B cell (primary cell): Measurements from ENCODE around the gene FHL1. TPM values are rescaled to one million over a fixed set of nuclear protein-coding genes. Genes with fewer than 3 reads are reported as not detected.

Experiments
- ATAC-seq: fragments of 200-7000 bp; cut with Tn5 transposase; one replicate; pipeline ENCODE4 v1.10.0; 2021; ENCODE audit warnings: low read depth, mild to moderate bottlenecking, moderate number of reproducible peaks, moderate library complexity
- CTCF ChIA-PET: fragments of 350-600 bp; sonication (Branson Sonifier 250); formaldehyde crosslinking; loops from one replicate; lab custom pipeline; 2021; ENCODE audit warnings: antibody characterized with exemption, inconsistent platforms; lab: Charles Lee
- POLR2A ChIA-PET: fragments of 350-600 bp; sonication (Branson Sonifier 250); formaldehyde crosslinking; loops from one replicate; lab custom pipeline; 2021; ENCODE audit warnings: antibody characterized with exemption; lab: Charles Lee
- DNase-seq: peaks from one replicate; pipeline ENCODE4 v3.0.0; 2013
- H2AFZ ChIP-seq: 2 replicates; pipeline ENCODE4 v1.6.1; 2012; ENCODE audit warnings: mild to moderate bottlenecking, low read depth, low read length; ENCODE audit not compliant: insufficient read depth, poor library complexity, severe bottlenecking
- H3K27ac ChIP-seq, 2 donors: 1 replicate in 1 of 2; 2 replicates in 1 of 2; pipeline ENCODE4 v1.5.1; 2012 to 2013; ENCODE audit warnings: low read length in 2 of 2, mild to moderate bottlenecking in 2 of 2, moderate library complexity in 1 of 2
- H3K27me3 ChIP-seq, 4 experiments: fragments of 200-600 bp in 1 of 4; sonication (generic) in 1 of 4; replicated peaks in 1 of 4; 1 replicate in 2 of 4; 2 replicates in 2 of 4; pipeline versions ENCODE4 v1.6.1 to v1.7.0; 2013 to 2016; ENCODE audit warnings: low read length in 3 of 4, mild to moderate bottlenecking in 2 of 4, mixed read lengths in 1 of 4, moderate library complexity in 1 of 4; ENCODE audit not compliant: insufficient read depth in 4 of 4, control insufficient read depth in 3 of 4; ENCODE audit errors: control extremely low read depth in 1 of 4
- H3K36me3 ChIP-seq, 2 experiments: replicated peaks in 1 of 2; 1 replicate in 1 of 2; 2 replicates in 1 of 2; pipeline versions ENCODE4 v1.6.1 to v1.7.1; 2013; ENCODE audit warnings: low read length in 1 of 2; ENCODE audit not compliant: insufficient read depth in 2 of 2, control insufficient read depth in 1 of 2; ENCODE audit errors: control extremely low read depth in 1 of 2, extremely low read depth in 1 of 2
- H3K4me1 ChIP-seq, 2 donors: fragments of 200-600 bp in 1 of 2; sonication (generic) in 1 of 2; 1 replicate in 1 of 2; 2 replicates in 1 of 2; pipeline versions ENCODE4 v1.5.1 to v1.6.1; 2013 to 2017; ENCODE audit warnings: low read length in 2 of 2; ENCODE audit not compliant: control insufficient read depth in 2 of 2, insufficient read depth in 2 of 2
- H3K4me2 ChIP-seq: replicated peaks from 2 replicates; pipeline ENCODE3; 2012; ENCODE audit warnings: mild to moderate bottlenecking, low read depth, low read length; ENCODE audit not compliant: poor library complexity, severe bottlenecking
- H3K4me3 ChIP-seq, 5 experiments: fragments of 200-600 bp in 1 of 5; sonication (generic) in 1 of 5; 1 replicate in 3 of 5; 2 replicates in 2 of 5; pipeline versions ENCODE4 v1.5.1 to v1.7.0; 2011 to 2016; ENCODE audit warnings: low read length in 4 of 5, mild to moderate bottlenecking in 4 of 5, low read depth in 2 of 5, control low read depth in 1 of 5, moderate library complexity in 1 of 5; ENCODE audit not compliant: insufficient read depth in 1 of 5; ENCODE audit errors: control extremely low read depth in 1 of 5, extremely low read depth in 1 of 5
- H3K79me2 ChIP-seq: fragments of 200-600 bp; sonication (generic); one replicate; pipeline ENCODE4 v1.6.0; 2016; ENCODE audit warnings: low read length; ENCODE audit not compliant: control insufficient read depth, insufficient read depth
- H3K9ac ChIP-seq: fragments of 200-600 bp; sonication (generic); 2 replicates; pipeline ENCODE4 v1.6.1; 2017; ENCODE audit warnings: mild to moderate bottlenecking, low read length, moderate library complexity
- H3K9me3 ChIP-seq, 3 donors: one replicate each; pipeline versions ENCODE4 v1.6.1 to v1.7.1; 2013; ENCODE audit warnings: low read length in 2 of 3; ENCODE audit not compliant: control insufficient read depth in 2 of 3, insufficient read depth in 1 of 3; ENCODE audit errors: control extremely low read depth in 1 of 3
- H4K20me1 ChIP-seq: 2 replicates; pipeline ENCODE4 v1.6.0; 2012; ENCODE audit warnings: mild to moderate bottlenecking, low read length; ENCODE audit not compliant: insufficient read depth, control insufficient read depth, poor library complexity, severe bottlenecking
- H3K27ac Mint-ChIP-seq: one replicate; pipeline ENCODE4 v1.8.0; 2021; ENCODE audit warnings: mixed read lengths
- H3K27me3 Mint-ChIP-seq: one replicate; pipeline ENCODE4 v1.8.0; 2021; ENCODE audit warnings: mixed read lengths
- H3K4me1 Mint-ChIP-seq: one replicate; pipeline ENCODE4 v1.8.0; 2021; ENCODE audit warnings: mixed read lengths
- H3K4me3 Mint-ChIP-seq: one replicate; pipeline ENCODE4 v1.8.0; 2021; ENCODE audit warnings: mixed read lengths
- H3K9me3 Mint-ChIP-seq: one replicate; pipeline ENCODE4 v1.8.0; 2022; ENCODE audit warnings: mixed read lengths; ENCODE audit not compliant: insufficient read depth
- CTCF ChIP-seq: fragments of 200-600 bp; IDR thresholded peaks from one replicate; pipeline ENCODE4 v1.8.0; 2022; ENCODE audit warnings: antibody characterized with exemption, mild to moderate bottlenecking
- EZH2 ChIP-seq: IDR thresholded peaks from 2 replicates; pipeline ENCODE4 v1.6.1; 2012; ENCODE audit warnings: borderline replicate concordance, low read depth, mild to moderate bottlenecking, moderate library complexity, low read length; ENCODE audit not compliant: insufficient read depth, poor library complexity, severe bottlenecking
- WGBS: methylation state at CpG from one replicate; pipeline ENCODE4 v1.1.5; 2013; ENCODE audit warnings: missing lambda C conversion rate; ENCODE audit not compliant: insufficient coverage; 5-methylcytosine and 5-hydroxymethylcytosine counted together
- intact Hi-C: fragments of 100-400 bp; cut with micrococcal nuclease; formaldehyde crosslinking; loops from one replicate; pipeline ENCODE4 v1.10.0; 2022
- polyA plus RNA-seq: library from polyadenylated mRNA; depleted of rRNA; stranded (reverse); fragments of >200 nt; gene quantifications from 2 replicates; pipeline ENCODE4 v1.2.3, GENCODE V29; 2012
- total RNA-seq, 2 donors: library from RNA; stranded (reverse); fragments of 120-200 nt in 1 of 2; gene quantifications; 1 replicate in 1 of 2; 2 replicates in 1 of 2; pipeline versions ENCODE4 v1.2.3 to v1.2.4, GENCODE V29; 2013 to 2022

Gene FHL1
- total and polyA plus RNA-seq, 2 donors (not counting 1 experiment from before 2014, with no cell fraction given), result 6.7 to 8.0 TPM

- DNase-seq, result no peak
- H4K20me1 ChIP-seq, result no peaks in the 10 kb centered on the region
- H3K4me1 Mint-ChIP-seq, result no peaks in the 10 kb centered on the region
- ATAC-seq, result no peak
- H3K27ac Mint-ChIP-seq, result no peak overlapping the region
- H3K4me3 ChIP-seq, result no peak overlapping the region
- WGBS, result 71% methylated on average over 2 of the region's 8 CpGs
- H3K4me2 ChIP-seq, result no peak overlapping the region
- no peak overlapping the region for H3K9ac ChIP-seq
- H3K4me3 Mint-ChIP-seq, result no peak overlapping the region
- H3K4me1 ChIP-seq, result no peaks in the 10 kb centered on the region
- no peaks in the 10 kb centered on the region for H3K27me3 Mint-ChIP-seq
- no peaks in the 10 kb centered on the region for H3K9me3 Mint-ChIP-seq
- no peak overlapping the region for H2AFZ ChIP-seq
- intact Hi-C loops, result no loop called here
- no peak overlapping the region for H3K27ac ChIP-seq
- TF ChIP-seq EZH2 (no peak), CTCF (no peak)
- ChIA-PET POLR2A (interaction anchor here (0.6 kb wide), 1 partner anchor 96 kb away, joined by 6 read pairs; no protein-coding TSS in a partner anchor), CTCF (no interaction called here)
- H3K79me2 ChIP-seq, result no peaks in the 10 kb centered on the region
- peaks cover 0 to 3% (median 0%) of the 10 kb centered on the region in 4 experiments for H3K27me3 ChIP-seq
- H3K36me3 ChIP-seq, result no peaks in the 10 kb centered on the region
- no peaks in the 10 kb centered on the region for H3K9me3 ChIP-seq
Observed at GRCh38 chrX:136185401-136186022, 38.2 kb downstream of the FHL1 start.

DNA sequence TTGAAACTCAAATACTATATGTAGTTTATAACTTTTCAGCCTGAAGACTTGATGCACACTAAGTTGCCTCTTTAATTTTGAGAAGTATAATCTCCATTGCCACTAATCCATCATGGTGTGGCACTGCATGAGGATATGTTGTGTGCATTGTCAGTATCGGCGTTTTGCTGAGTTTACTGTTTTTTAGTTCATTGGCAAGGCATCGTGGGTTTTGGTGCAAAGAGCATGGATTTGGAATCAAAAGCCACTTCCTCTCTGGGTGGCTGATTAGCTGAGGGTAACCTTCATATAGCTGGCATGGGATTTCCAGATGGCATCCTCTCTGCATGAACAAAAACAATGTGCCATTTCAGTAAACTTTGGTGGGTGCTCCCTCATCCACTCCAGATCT lies 38.7 kb downstream of the FHL1 start:
- ChIA-PET CTCF (no interaction called here), POLR2A (no interaction called here)
- DNase-seq, result no peak
- Histone ChIP-seq H3K4me1 (no peaks in the 10 kb centered on the region), H3K4me2 (no peak overlapping the region), H3K79me2 (no peaks in the 10 kb centered on the region), H3K9ac (no peak overlapping the region), H3K9me3 (no peaks in the 10 kb centered on the region), H2AFZ (no peak overlapping the region), H3K36me3 (no peaks in the 10 kb centered on the region), H3K27me3 (peaks cover 0 to 3% (median 0%) of the 10 kb centered on the region in 4 experiments), H3K4me3 (no peak overlapping the region), H3K27ac (no peak overlapping the region), H4K20me1 (no peaks in the 10 kb centered on the region)
- no peaks in the 10 kb centered on the region for H3K9me3 Mint-ChIP-seq
- no peak for ATAC-seq
- TF ChIP-seq CTCF (no peak), EZH2 (no peak)
- intact Hi-C loops, result no loop called here
- H3K27me3 Mint-ChIP-seq, result no peaks in the 10 kb centered on the region
- no peaks in the 10 kb centered on the region for H3K4me1 Mint-ChIP-seq
- H3K27ac Mint-ChIP-seq, result no peak overlapping the region
- WGBS, result 32% methylated on average over 2 of the region's 3 CpGs
- no peak overlapping the region for H3K4me3 Mint-ChIP-seq
